SW 1271 (cell line): ENCODE results near the gene TEX101.

Experiments
- DNase-seq, 2 experiments: peaks; one replicate each; lab custom pipeline; 2025; lab: John Stamatoyannopoulos, UW

TEX101 gene

GRCh38 chr19:43447655-43448054 lies 33.0 kb downstream of the TEX101 start:
- no peak for DNase-seq

GRCh38 chr19:43450545-43450997 lies 35.9 kb downstream of the TEX101 start:
- DNase-seq = no peak

DNA sequence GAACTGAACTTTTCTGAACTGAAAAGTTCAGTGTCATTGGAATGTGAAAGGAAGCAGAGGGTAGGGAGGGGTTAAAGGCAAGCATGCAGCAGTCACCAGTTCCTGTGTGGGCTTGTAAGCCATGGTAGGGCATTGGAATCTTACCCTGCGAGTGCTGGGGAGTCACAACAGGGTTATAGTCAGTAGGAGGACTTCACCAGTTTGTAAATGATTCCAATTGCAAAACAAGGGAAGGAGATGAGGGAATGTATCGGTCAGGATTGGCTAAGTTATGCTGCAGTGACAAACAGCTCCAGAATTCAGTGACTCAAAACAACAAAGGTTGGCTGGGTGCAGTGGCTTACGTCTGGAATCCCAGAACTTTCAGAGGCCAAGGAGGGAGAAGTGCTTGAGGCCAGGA lies 37.9 kb downstream of the TEX101 start:
- no peak for DNase-seq

DNA sequence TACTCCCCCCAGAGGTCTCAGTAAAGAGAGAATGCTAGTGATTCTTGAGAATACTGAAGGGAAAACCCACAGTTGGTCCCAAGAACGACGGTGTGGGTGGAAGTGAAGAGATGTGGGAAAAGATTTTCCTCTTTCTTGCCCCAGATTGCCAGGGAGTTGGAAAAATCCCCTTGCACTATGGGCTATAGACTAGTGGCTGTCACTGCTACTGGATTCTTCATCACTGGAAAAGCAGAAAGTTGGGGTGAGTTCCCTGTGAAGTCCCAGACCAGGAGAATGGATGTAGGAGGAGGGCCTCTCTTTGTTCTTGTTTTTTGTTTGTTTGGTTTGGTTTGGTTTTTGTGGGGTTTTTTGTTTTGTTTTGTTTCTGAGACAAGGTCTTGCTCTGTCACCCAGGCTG lies 39.3 kb downstream of the TEX101 start:
- DNase-seq = no peak

GRCh38 chr19:43455321-43456113 lies 40.8 kb downstream of the TEX101 start:
- no peak for DNase-seq

- no peak for DNase-seq
Observed at GRCh38 chr19:43457809-43458208, 43.1 kb downstream of the TEX101 start.

- DNase-seq = no peak
Observed at GRCh38 chr19:43460362-43461016, 45.8 kb downstream of the TEX101 start.

DNA sequence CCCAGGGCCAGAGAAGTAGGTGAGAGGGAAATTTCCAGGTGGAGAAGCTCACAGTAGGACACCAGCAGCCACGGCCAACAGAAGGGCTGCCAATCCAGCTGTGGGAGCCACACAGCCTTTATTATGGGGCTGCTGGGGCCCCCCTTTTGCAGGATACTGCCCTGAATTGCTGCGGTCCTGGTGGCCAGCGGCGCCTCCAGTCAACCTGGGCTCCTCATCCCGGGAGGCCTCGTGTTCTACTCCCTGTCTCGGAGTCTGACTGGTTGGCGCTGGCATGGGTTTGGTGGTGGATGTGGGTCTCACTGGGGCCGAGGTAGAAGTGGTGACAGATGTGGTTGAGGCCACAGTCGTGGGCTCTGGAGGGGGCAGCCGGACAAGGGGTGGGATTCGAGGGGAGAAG lies 46.6 kb downstream of the TEX101 start:
- DNase-seq = no peak

- no peak for DNase-seq
Observed at GRCh38 chr19:43462383-43462782, 47.7 kb downstream of the TEX101 start.

GRCh38 chr19:43462785-43463380 lies 48.2 kb downstream of the TEX101 start:
- DNase-seq = no peak

- peak; percentile 66 to 85 for DNase-seq
Observed at GRCh38 chr19:43463381-43464133, 48.9 kb downstream of the TEX101 start.

- DNase-seq = no peak
Observed at GRCh38 chr19:43464134-43464775, 49.6 kb downstream of the TEX101 start.

- no peak for DNase-seq
Observed at GRCh38 chr19:43465468-43466120, 50.9 kb downstream of the TEX101 start, which contains the start of gene LYPD3. TSS of gene LYPD3 (minus strand) at chr19:43465608. CDS start at chr19:43465571, 37 bp downstream.

- DNase-seq = no peak
Observed at GRCh38 chr19:43466793-43467192, 52.1 kb downstream of the TEX101 start.

- no peak for DNase-seq
Observed at GRCh38 chr19:43467276-43467675, 52.6 kb downstream of the TEX101 start.

DNA sequence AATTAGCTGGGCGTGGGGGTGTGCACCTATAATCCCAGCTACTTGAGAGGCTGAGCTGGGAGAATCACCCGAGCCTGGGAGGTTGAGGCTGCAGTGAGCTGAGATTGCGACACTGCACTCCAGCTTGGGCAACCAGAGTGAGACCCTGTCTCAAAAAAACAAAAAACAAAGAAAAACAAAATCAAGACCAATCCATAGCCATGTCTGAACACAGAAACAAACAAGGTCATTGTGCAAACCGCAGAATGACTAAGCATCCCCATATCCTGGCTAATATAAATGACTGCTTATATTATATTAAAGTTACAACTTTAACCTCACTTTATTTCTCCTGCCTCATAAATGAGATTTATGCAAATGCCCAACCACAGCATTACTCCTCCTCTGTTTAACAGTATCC lies 53.0 kb downstream of the TEX101 start:
- no peak for DNase-seq
